NB4 (cell line): Measurements from ENCODE around the gene ZSWIM6.

ENCODE experiments used
- CTCF ChIP-seq: IDR thresholded peaks from one replicate; pipeline ENCODE4 v1.5.1; 2012; ENCODE audit warnings: low read depth, low read length
- MAX ChIP-seq: IDR thresholded peaks from 2 replicates; pipeline ENCODE4 v1.6.1; 2011; ENCODE audit warnings: low read depth, low read length
- MYC ChIP-seq: IDR thresholded peaks from 2 replicates; pipeline ENCODE4 v1.6.1; 2011; ENCODE audit warnings: low read depth, low read length
- POLR2A ChIP-seq: IDR thresholded peaks from 2 replicates; pipeline ENCODE4 v1.6.1; 2011; ENCODE audit warnings: mild to moderate bottlenecking; ENCODE audit not compliant: insufficient read length; ENCODE audit errors: extremely low read depth

GRCh38 chr5:61534481-61535267, 202.6 kb downstream of the ZSWIM6 start:
- TF ChIP-seq CTCF (no peak), POLR2A (no peak), MYC (no peak), MAX (no peak)
